Measurements from ENCODE around the gene CELF2. TPM values are rescaled to one million over a fixed set of nuclear protein-coding genes. Genes with fewer than 3 reads are reported as not detected.

The CELF2 gene
- total and polyA plus RNA-seq, 9 of the 15 experiments (the other 6 are each of a cell fraction or from before 2014, with no cell fraction given) = 4.0 to 20.3 (median 11.1) TPM

GRCh38 chr10:10985361-10985760 lies 32.3 kb upstream of the CELF2 start:
- no peak overlapping the region for H3K9ac ChIP-seq (ENCODE audit: insufficient read depth in 1 of 2, low read depth in 2 of 2, low read length in 2 of 2)
- H2AFZ ChIP-seq (ENCODE audit: low read depth, low read length) = no peak overlapping the region
- H3K36me3 ChIP-seq (ENCODE audit: control insufficient read depth, insufficient read depth, low read length) = no peaks in the 10 kb centered on the region
- H3K27ac ChIP-seq (ENCODE audit: extremely low read depth, low read depth, low read length) = no peak overlapping the region
- intact Hi-C loops (cut with micrococcal nuclease) = no loop called here
- TF ChIP-seq LCOR (CRISPR knock-in tag; IDR thresholded peaks at IDR 0.05) (no peak), NR2C2 (CRISPR knock-in tag; IDR thresholded peaks at IDR 0.05) (no peak), NR2C2 (tag; IDR thresholded peaks at IDR 0.05) (no peak), ZBTB1 (CRISPR knock-in tag; IDR thresholded peaks at IDR 0.05; ENCODE audit: borderline replicate concordance, low read depth) (no peak), BCL6 (CRISPR knock-in tag; IDR thresholded peaks at IDR 0.05) (no peak)
- ATAC-seq = no peak
- no TSS peak for BruUV-seq (replicated peaks)
- H3K27me3 ChIP-seq (ENCODE audit: control insufficient read depth in 2 of 2, insufficient read depth in 2 of 2, low read length in 2 of 2) = no peaks in the 10 kb centered on the region; a peak in 1 of 5 replicates
- ChIA-PET POLR2A (no interaction called here), CTCF (ENCODE audit: low intra/inter-chr PET ratio) (interaction anchor here (0.7 kb wide), 1 partner anchor 53 kb away, joined by 4 read pairs; no protein-coding TSS in a partner anchor)
- WGBS (ENCODE audit: insufficient coverage, low coverage, missing lambda C conversion rate) = 23% methylated on average over 2 of the region's 2 CpGs
- H3K9me3 ChIP-seq (replicated peaks; ENCODE audit: control insufficient read depth, insufficient read depth, low read depth, low read length) = no peaks in the 10 kb centered on the region
- DNase-seq (ENCODE audit: extremely low read depth in 1 of 4, low spot score in 3 of 4) = no peak
- H4K20me1 ChIP-seq (replicated peaks; ENCODE audit: control insufficient read depth, insufficient read depth, low read length) = no peaks in the 10 kb centered on the region
- no peaks in the 10 kb centered on the region for H3K79me2 ChIP-seq (ENCODE audit: control insufficient read depth, insufficient read depth, low read length)
- in situ Hi-C loops (cut with MboI) = no loop called here
- H3K9me1 ChIP-seq (ENCODE audit: control insufficient read depth, insufficient read depth, low read length) = no peaks in the 10 kb centered on the region
- no peak overlapping the region for H3K4me3 ChIP-seq
- FAIRE-seq = no peak
- H3K4me2 ChIP-seq (ENCODE audit: insufficient read depth, low read length) = no peak overlapping the region
- H3K4me1 ChIP-seq (replicated peaks in 1 of 2; ENCODE audit: control insufficient read depth in 2 of 2, insufficient read depth in 2 of 2, low read length in 2 of 2) = no peaks in the 10 kb centered on the region

GRCh38 chr10:10986606-10987005 lies 31.1 kb upstream of the CELF2 start:
- POLR2A ChIA-PET = no interaction called here
- Histone ChIP-seq H3K4me1 (replicated peaks in 1 of 2; ENCODE audit: control insufficient read depth in 2 of 2, insufficient read depth in 2 of 2, low read length in 2 of 2) (no peaks in the 10 kb centered on the region), H3K79me2 (ENCODE audit: control insufficient read depth, insufficient read depth, low read length) (no peaks in the 10 kb centered on the region), H4K20me1 (replicated peaks; ENCODE audit: control insufficient read depth, insufficient read depth, low read length) (no peaks in the 10 kb centered on the region), H3K9me3 (replicated peaks; ENCODE audit: control insufficient read depth, insufficient read depth, low read depth, low read length) (no peaks in the 10 kb centered on the region), H3K9me1 (ENCODE audit: control insufficient read depth, insufficient read depth, low read length) (no peaks in the 10 kb centered on the region), H3K4me3 (no peak overlapping the region), H3K9ac (ENCODE audit: insufficient read depth in 1 of 2, low read depth in 2 of 2, low read length in 2 of 2) (no peak overlapping the region), H3K36me3 (ENCODE audit: control insufficient read depth, insufficient read depth, low read length) (no peaks in the 10 kb centered on the region), H3K27me3 (ENCODE audit: control insufficient read depth in 2 of 2, insufficient read depth in 2 of 2, low read length in 2 of 2) (no peaks in the 10 kb centered on the region; a peak in 1 of 5 replicates), H3K4me2 (ENCODE audit: insufficient read depth, low read length) (no peak overlapping the region), H3K27ac (ENCODE audit: extremely low read depth, low read depth, low read length) (no peak overlapping the region), H2AFZ (ENCODE audit: low read depth, low read length) (no peak overlapping the region)
- intact Hi-C loops (cut with micrococcal nuclease) (no loop called here), in situ Hi-C loops (cut with MboI) (no loop called here)
- DNase-seq (ENCODE audit: extremely low read depth in 1 of 4, low spot score in 3 of 4) (no peak), ATAC-seq (no peak), FAIRE-seq (no peak)
- no TSS peak for BruUV-seq (replicated peaks)
- TF ChIP-seq, protein P1, sequence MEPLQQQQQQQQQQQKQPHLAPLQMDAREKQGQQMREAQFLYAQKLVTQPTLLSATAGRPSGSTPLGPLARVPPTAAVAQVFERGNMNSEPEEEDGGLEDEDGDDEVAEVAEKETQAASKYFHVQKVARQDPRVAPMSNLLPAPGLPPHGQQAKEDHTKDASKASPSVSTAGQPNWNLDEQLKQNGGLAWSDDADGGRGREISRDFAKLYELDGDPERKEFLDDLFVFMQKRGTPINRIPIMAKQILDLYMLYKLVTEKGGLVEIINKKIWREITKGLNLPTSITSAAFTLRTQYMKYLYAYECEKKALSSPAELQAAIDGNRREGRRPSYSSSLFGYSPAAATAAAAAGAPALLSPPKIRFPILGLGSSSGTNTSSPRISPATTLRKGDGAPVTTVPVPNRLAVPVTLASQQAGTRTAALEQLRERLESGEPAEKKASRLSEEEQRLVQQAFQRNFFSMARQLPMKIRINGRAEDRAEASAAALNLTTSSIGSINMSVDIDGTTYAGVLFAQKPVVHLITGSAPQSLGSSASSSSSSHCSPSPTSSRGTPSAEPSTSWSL (CRISPR knock-in tag; IDR thresholded peaks at IDR 0.05; ENCODE audit: borderline replicate concordance) = no peak
- no peak for TF ChIP-seq HLTF (IDR thresholded peaks at IDR 0.05)
- CTCF ChIA-PET (ENCODE audit: low intra/inter-chr PET ratio) = no interaction called here
- WGBS (ENCODE audit: insufficient coverage, low coverage, missing lambda C conversion rate) = 2% methylated on average over 4 of the region's 4 CpGs

Data from K562 (cell line).